Measurements from ENCODE around the gene NMB.
"Not testable (repeated sequence)": the region's sequence is repeated elsewhere in the genome, so short reads cannot be mapped to it uniquely, and the experiment has no call there.

Gene NMB

GRCh38 chr15:84645496-84645895 lies 12.5 kb downstream of the NMB start:
- H3K36me3 Mint-ChIP-seq = peaks cover 10% of the 10 kb centered on the region
- H3K27ac Mint-ChIP-seq = no peak overlapping the region
- peaks cover 16% of the 10 kb centered on the region for H3K4me1 Mint-ChIP-seq (ENCODE audit: low read depth)
- no peak overlapping the region for H3K4me3 Mint-ChIP-seq
- H3K27me3 Mint-ChIP-seq = no peaks in the 10 kb centered on the region
- no peaks in the 10 kb centered on the region for H3K9me3 Mint-ChIP-seq (ENCODE audit: low read depth)

GRCh38 chr15:84643838-84644237 lies 14.2 kb downstream of the NMB start:
- Mint-ChIP-seq H3K4me3 (no peak overlapping the region), H3K4me1 (ENCODE audit: low read depth) (peaks cover 15% of the 10 kb centered on the region), H3K36me3 (peaks cover 10% of the 10 kb centered on the region), H3K9me3 (ENCODE audit: low read depth) (no peaks in the 10 kb centered on the region), H3K27me3 (no peaks in the 10 kb centered on the region), H3K27ac (peak overlapping the region; percentile 50)

GRCh38 chr15:84642640-84643039 lies 15.4 kb downstream of the NMB start:
- H3K36me3 Mint-ChIP-seq; H3K27me3 Mint-ChIP-seq; H3K27ac Mint-ChIP-seq; H3K9me3 Mint-ChIP-seq (ENCODE audit: low read depth); H3K4me3 Mint-ChIP-seq: not testable (repeated sequence)
- peaks cover 19% of the 10 kb centered on the region for H3K4me1 Mint-ChIP-seq (ENCODE audit: low read depth)

GRCh38 chr15:84641871-84642270 lies 16.1 kb downstream of the NMB start:
- H3K36me3 Mint-ChIP-seq; H3K9me3 Mint-ChIP-seq (ENCODE audit: low read depth); H3K4me3 Mint-ChIP-seq; H3K27me3 Mint-ChIP-seq: not testable (repeated sequence)
- Mint-ChIP-seq H3K4me1 (ENCODE audit: low read depth) (peaks cover 19% of the 10 kb centered on the region), H3K27ac (peak overlapping the region; percentile 11)

GRCh38 chr15:84638103-84638502 lies 19.9 kb downstream of the NMB start:
- Mint-ChIP-seq H3K36me3 (peaks cover 4% of the 10 kb centered on the region), H3K4me1 (ENCODE audit: low read depth) (peaks cover 40% of the 10 kb centered on the region), H3K27me3 (no peaks in the 10 kb centered on the region), H3K9me3 (ENCODE audit: low read depth) (no peaks in the 10 kb centered on the region), H3K27ac (peak overlapping the region; percentile 81), H3K4me3 (no peak overlapping the region)

- Mint-ChIP-seq H3K9me3 (ENCODE audit: low read depth) (no peaks in the 10 kb centered on the region), H3K4me1 (ENCODE audit: low read depth) (peaks cover 45% of the 10 kb centered on the region), H3K4me3 (peak overlapping the region; percentile 86), H3K27ac (peak overlapping the region; percentile 69), H3K27me3 (no peaks in the 10 kb centered on the region), H3K36me3 (no peaks in the 10 kb centered on the region)
These were observed 23.7 kb downstream of the NMB start for GRCh38 chr15:84634228-84634837.

- no peaks in the 10 kb centered on the region for H3K36me3 Mint-ChIP-seq
- H3K4me1 Mint-ChIP-seq (ENCODE audit: low read depth) = peaks cover 45% of the 10 kb centered on the region
- H3K27ac Mint-ChIP-seq = peak overlapping the region; percentile 95
- H3K9me3 Mint-ChIP-seq (ENCODE audit: low read depth) = no peaks in the 10 kb centered on the region
- H3K4me3 Mint-ChIP-seq = peak overlapping the region; percentile 94
- H3K27me3 Mint-ChIP-seq = no peaks in the 10 kb centered on the region
These were observed 24.4 kb downstream of the NMB start for GRCh38 chr15:84633311-84634227.

- no peaks in the 10 kb centered on the region for H3K9me3 Mint-ChIP-seq (ENCODE audit: low read depth)
- no peaks in the 10 kb centered on the region for H3K27me3 Mint-ChIP-seq
- peak overlapping the region; percentile 94 for H3K4me3 Mint-ChIP-seq
- H3K4me1 Mint-ChIP-seq (ENCODE audit: low read depth) = peaks cover 37% of the 10 kb centered on the region
- H3K27ac Mint-ChIP-seq = peak overlapping the region; percentile 95
- H3K36me3 Mint-ChIP-seq = no peaks in the 10 kb centered on the region
These were observed 26.2 kb downstream of the NMB start for GRCh38 chr15:84631706-84632272.

GRCh38 chr15:84629033-84629432 lies 29.0 kb downstream of the NMB start:
- no peak overlapping the region for H3K27ac Mint-ChIP-seq
- no peak overlapping the region for H3K4me3 Mint-ChIP-seq

GRCh38 chr15:84625123-84625522 lies 32.9 kb downstream of the NMB start:
- Mint-ChIP-seq H3K27ac (no peak overlapping the region), H3K27me3 (no peaks in the 10 kb centered on the region), H3K9me3 (ENCODE audit: low read depth) (no peaks in the 10 kb centered on the region)

More at GRCh38 chr15:84629033-84629432, 29.0 kb downstream of the NMB start:
- Mint-ChIP-seq H3K4me1 (ENCODE audit: low read depth) (peaks cover 17% of the 10 kb centered on the region), H3K9me3 (ENCODE audit: low read depth) (no peaks in the 10 kb centered on the region), H3K36me3 (peaks cover 8% of the 10 kb centered on the region), H3K27me3 (no peaks in the 10 kb centered on the region)

GRCh38 chr15:84624359-84624758 lies 33.6 kb downstream of the NMB start:
- Mint-ChIP-seq H3K4me3 (no peak overlapping the region), H3K36me3 (peaks cover 33% of the 10 kb centered on the region), H3K27ac (peak overlapping the region; percentile 54), H3K27me3 (no peaks in the 10 kb centered on the region), H3K4me1 (ENCODE audit: low read depth) (no peaks in the 10 kb centered on the region), H3K9me3 (ENCODE audit: low read depth) (no peaks in the 10 kb centered on the region)

More at GRCh38 chr15:84625123-84625522, 32.9 kb downstream of the NMB start:
- no peaks in the 10 kb centered on the region for H3K4me1 Mint-ChIP-seq (ENCODE audit: low read depth)
- no peak overlapping the region for H3K4me3 Mint-ChIP-seq
- H3K36me3 Mint-ChIP-seq = peaks cover 31% of the 10 kb centered on the region

GRCh38 chr15:84621358-84621979 lies 36.5 kb downstream of the NMB start:
- Mint-ChIP-seq H3K9me3 (ENCODE audit: low read depth) (no peaks in the 10 kb centered on the region), H3K4me1 (ENCODE audit: low read depth) (no peaks in the 10 kb centered on the region), H3K4me3 (no peak overlapping the region), H3K27ac (no peak overlapping the region), H3K36me3 (peaks cover 33% of the 10 kb centered on the region), H3K27me3 (no peaks in the 10 kb centered on the region)

- H3K27ac Mint-ChIP-seq = no peak overlapping the region
- no peak overlapping the region for H3K4me3 Mint-ChIP-seq
- H3K36me3 Mint-ChIP-seq = peaks cover 33% of the 10 kb centered on the region
- no peaks in the 10 kb centered on the region for H3K9me3 Mint-ChIP-seq (ENCODE audit: low read depth)
- no peaks in the 10 kb centered on the region for H3K27me3 Mint-ChIP-seq
- H3K4me1 Mint-ChIP-seq (ENCODE audit: low read depth) = peaks cover 2% of the 10 kb centered on the region
These were observed 37.4 kb downstream of the NMB start for GRCh38 chr15:84620626-84621025.

- Mint-ChIP-seq H3K27ac (no peak overlapping the region), H3K4me3 (no peak overlapping the region), H3K27me3 (no peaks in the 10 kb centered on the region), H3K4me1 (ENCODE audit: low read depth) (peaks cover 4% of the 10 kb centered on the region), H3K36me3 (peaks cover 15% of the 10 kb centered on the region), H3K9me3 (ENCODE audit: low read depth) (no peaks in the 10 kb centered on the region)
These were observed 41.8 kb downstream of the NMB start for GRCh38 chr15:84616235-84616634.

GRCh38 chr15:84611631-84612030 lies 46.4 kb downstream of the NMB start:
- no peaks in the 10 kb centered on the region for H3K27me3 Mint-ChIP-seq
- peaks cover 6% of the 10 kb centered on the region for H3K36me3 Mint-ChIP-seq
- H3K4me1 Mint-ChIP-seq (ENCODE audit: low read depth) = peaks cover 10% of the 10 kb centered on the region
- no peak overlapping the region for H3K27ac Mint-ChIP-seq
- H3K9me3 Mint-ChIP-seq (ENCODE audit: low read depth) = no peaks in the 10 kb centered on the region
- H3K4me3 Mint-ChIP-seq = no peak overlapping the region

Measured in activated naive CD8-positive, alpha-beta T cell (primary cell).